HCT116 (cell line): ENCODE measurements around the gene CLASP1. TPM values are rescaled to one million over a fixed set of nuclear protein-coding genes. Genes with fewer than 3 reads are reported as not detected.

Experiments
- ATAC-seq: fragments of 200-7000 bp; cut with Tn5 transposase; 2 replicates; pipeline ENCODE4 v1.9.1; 2020; ENCODE audit warnings: mild to moderate bottlenecking, moderate library complexity
- BruUV-seq: library from RNA; stranded (reverse); fragments of 400-500 nt; replicated peaks from 2 replicates; lab custom pipeline; 2021; lab: Mats Ljungman, UMichigan
- CTCF ChIA-PET: fragments of 300-600 bp; sonication (Branson Sonifier 250); formaldehyde crosslinking; loops from one replicate; lab custom pipeline; 2021; ENCODE audit warnings: antibody characterized with exemption; lab: Charles Lee
- POLR2A ChIA-PET: fragments of 300-600, 350-600 bp; sonication (Branson Sonifier 250); formaldehyde crosslinking; loops from one replicate; lab custom pipeline; 2021; ENCODE audit warnings: antibody characterized with exemption; lab: Charles Lee
- RAD21 ChIA-PET, 2 experiments: fragments of 300-600 bp; sonication (Branson Sonifier 250); formaldehyde crosslinking; loops; one replicate each; lab custom pipeline; 2023; ENCODE audit warnings: low total read pairs in 2 of 2; ENCODE audit not compliant: uncharacterized antibody in 2 of 2, unreplicated experiment in 2 of 2, low non-redundant PET in 1 of 2; lab: Charles Lee
- DNase-seq: peaks from one replicate; pipeline ENCODE4 v3.0.0-alpha.2; 2010; ENCODE audit warnings: low read depth, low spot score
- H2AFZ ChIP-seq: fragments of 200-600 bp; shearing (Covaris generic), sonication (generic); 2 replicates; pipeline ENCODE4 v1.6.1; 2017; ENCODE audit warnings: low read depth, mixed run types, mixed read lengths, antibody characterized with exemption, low read length; ENCODE audit not compliant: poor library complexity, severe bottlenecking
- H3K27ac ChIP-seq: 2 replicates; pipeline ENCODE4 v1.5.1; 2012; ENCODE audit warnings: low read depth, low read length
- H3K27me3 ChIP-seq: fragments of 200-600 bp; sonication (generic); 2 replicates; pipeline ENCODE4 v1.6.1; 2016; ENCODE audit warnings: mixed run types, low read length, mixed read lengths; ENCODE audit not compliant: insufficient read depth
- H3K36me3 ChIP-seq, 2 experiments: fragments of 200-500 bp in 1 of 2; fragments of 200-600 bp in 1 of 2; sonication (Bioruptor generic) in 1 of 2; sonication (generic) in 1 of 2; 2 replicates each; pipeline versions ENCODE4 v1.5.1 to v1.6.1; 2014 to 2016; ENCODE audit warnings: low read length in 2 of 2, inconsistent platforms in 1 of 2, mixed read lengths in 1 of 2, mixed run types in 1 of 2; ENCODE audit not compliant: insufficient read depth in 2 of 2, control insufficient read depth in 1 of 2
- H3K4me1 ChIP-seq, 2 experiments: fragments of 200-600 bp in 1 of 2; sonication (generic) in 1 of 2; 2 replicates each; pipeline versions ENCODE4 v1.5.1 to v1.6.1; 2012 to 2017; ENCODE audit warnings: low read length in 2 of 2, inconsistent platforms in 1 of 2, mild to moderate bottlenecking in 1 of 2, mixed read lengths in 1 of 2, mixed run types in 1 of 2, moderate library complexity in 1 of 2; ENCODE audit not compliant: insufficient read depth in 2 of 2, control insufficient read depth in 1 of 2
- H3K4me2 ChIP-seq: fragments of 200-600 bp; sonication (generic); 2 replicates; pipeline ENCODE4 v1.6.1; 2017; ENCODE audit warnings: mixed run types, low read length, mixed read lengths
- H3K4me3 ChIP-seq, 2 experiments: fragments of 200-600 bp in 1 of 2; sonication (generic) in 1 of 2; replicated peaks in 1 of 2; 2 replicates each; pipeline ENCODE4 v1.5.1; 2011 to 2016; ENCODE audit warnings: low read length in 2 of 2, control low read depth in 1 of 2, low read depth in 1 of 2, mild to moderate bottlenecking in 1 of 2, mixed read lengths in 1 of 2, mixed run types in 1 of 2
- H3K79me2 ChIP-seq: fragments of 200-600 bp; sonication (generic); 2 replicates; pipeline ENCODE4 v1.6.1; 2017; ENCODE audit warnings: mild to moderate bottlenecking, mixed run types, low read length, moderate library complexity, mixed read lengths; ENCODE audit not compliant: insufficient read depth
- H3K9ac ChIP-seq: fragments of 200-600 bp; sonication (generic); 2 replicates; pipeline ENCODE4 v1.6.1; 2016; ENCODE audit warnings: low read length, mixed read lengths
- H3K9me2 ChIP-seq: fragments of 200-600 bp; sonication (generic), shearing (Covaris generic); 2 replicates; pipeline ENCODE4 v1.6.1; 2017; ENCODE audit warnings: mixed run types, mild to moderate bottlenecking, moderate library complexity; ENCODE audit not compliant: insufficient read depth
- H3K9me3 ChIP-seq, 2 experiments: fragments of 200-500 bp in 1 of 2; fragments of 200-600 bp in 1 of 2; sonication (Bioruptor generic) in 1 of 2; sonication (generic) in 1 of 2; 2 replicates each; pipeline ENCODE4 v1.6.1; 2014 to 2017; ENCODE audit warnings: low read length in 2 of 2, mixed read lengths in 2 of 2, inconsistent platforms in 1 of 2, low read depth in 1 of 2, mild to moderate bottlenecking in 1 of 2, mixed run types in 1 of 2, moderate library complexity in 1 of 2; ENCODE audit not compliant: control insufficient read depth in 1 of 2, insufficient read depth in 1 of 2
- H4K20me1 ChIP-seq: fragments of 200-600 bp; sonication (generic), shearing (Covaris generic); 2 replicates; pipeline ENCODE4 v1.6.1; 2017; ENCODE audit warnings: mixed run types, mild to moderate bottlenecking, moderate library complexity; ENCODE audit not compliant: insufficient read depth
- ELF1 ChIP-seq: IDR thresholded peaks from 2 replicates; pipeline ENCODE4 v1.6.1; 2012; ENCODE audit warnings: low read depth, borderline replicate concordance
- POLR2A ChIP-seq: IDR thresholded peaks from 2 replicates; pipeline ENCODE4 v1.7.0; 2011; ENCODE audit warnings: borderline replicate concordance; ENCODE audit not compliant: insufficient read depth, insufficient read length; ENCODE audit errors: extremely low read depth
- SIN3A ChIP-seq: IDR thresholded peaks from 2 replicates; pipeline ENCODE4 v1.6.1; 2012; ENCODE audit warnings: low read depth
- TCF7L2 ChIP-seq: IDR thresholded peaks from 2 replicates; pipeline ENCODE4 v1.7.0; 2011; ENCODE audit warnings: borderline replicate concordance, inconsistent platforms; ENCODE audit not compliant: insufficient read depth, insufficient read length; ENCODE audit errors: extremely low read depth
- intact Hi-C: fragments of 100-400 bp; cut with micrococcal nuclease; formaldehyde crosslinking; loops from 2 replicates; pipeline ENCODE4 v1.10.0; 2022
- total RNA-seq: library from RNA; stranded (reverse); gene quantifications from one replicate; pipeline ENCODE4 v1.2.1, GENCODE V29; 2021; ENCODE audit not compliant: unreplicated experiment
- TF ChIP-seq, protein P1 (sequence below), 3 experiments: fragments of 200-600 bp in 1 of 3; sonication (generic) in 1 of 3; IDR thresholded peaks in 2 of 3; conservative IDR thresholded peaks in 1 of 3; 2 replicates each; pipeline ENCODE4 v1.5.1; 2012 to 2017; ENCODE audit warnings: low read depth in 2 of 3, low read length in 2 of 3, antibody characterized with exemption in 1 of 3, borderline replicate concordance in 1 of 3, control low read depth in 1 of 3, mild to moderate bottlenecking in 1 of 3, mixed read lengths in 1 of 3, mixed run types in 1 of 3, moderate library complexity in 1 of 3; ENCODE audit not compliant: insufficient read depth in 1 of 3
- TF ChIP-seq, protein P2 (sequence below): IDR thresholded peaks from 2 replicates; pipeline ENCODE4 v1.6.1; 2012

Gene CLASP1
- total RNA-seq, 1 experiment from 2014 or later, result 41.9 TPM

DNA sequence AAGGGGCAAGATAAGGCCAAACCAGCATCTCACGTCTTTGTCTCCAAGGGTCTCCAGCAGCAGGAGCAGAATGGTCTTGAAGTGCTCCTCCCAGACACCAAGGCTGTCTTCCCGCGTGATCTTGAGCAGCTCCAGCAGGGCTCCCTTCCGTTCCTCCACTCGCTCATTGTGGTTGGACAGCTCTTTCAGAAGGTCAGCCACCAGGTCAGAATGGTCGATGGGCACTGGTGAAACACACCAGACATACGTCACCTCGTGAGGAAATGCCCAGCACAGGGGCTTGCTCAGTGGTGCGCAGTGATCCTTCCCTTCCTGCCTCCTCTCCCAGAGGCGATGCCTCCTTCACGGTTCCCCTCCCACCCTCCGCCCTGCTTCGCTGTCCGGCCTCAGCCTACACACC is 284.2 kb downstream of the CLASP1 start:
- H3K79me2 ChIP-seq, result no peaks in the 10 kb centered on the region
- H3K36me3 ChIP-seq, result peaks cover 0 to 5% of the 10 kb centered on the region in 2 experiments; a peak in 1 of 4 replicates
- H3K9me2 ChIP-seq, result no peaks in the 10 kb centered on the region
- no peak overlapping the region for H3K4me3 ChIP-seq
- H3K9ac ChIP-seq, result no peak overlapping the region
- RAD21 ChIA-PET, result no interaction called here
- intact Hi-C loops, result no loop called here
- ATAC-seq (no peak), DNase-seq (no peak)
- H3K4me1 ChIP-seq, result peaks cover 0 to 9% of the 10 kb centered on the region in 2 experiments; a peak in 1 of 4 replicates
- no peaks in the 10 kb centered on the region for H3K9me3 ChIP-seq
- CTCF ChIA-PET, result interaction anchor here (1.3 kb wide), 1 partner anchor 17 kb away, joined by 3 read pairs; no protein-coding TSS in a partner anchor
- BruUV-seq, result no TSS peak
- no peak overlapping the region for H2AFZ ChIP-seq
- no peak overlapping the region for H3K27ac ChIP-seq
- H3K27me3 ChIP-seq, result no peaks in the 10 kb centered on the region
- POLR2A ChIA-PET, result no interaction called here
- peaks cover 2% of the 10 kb centered on the region; the same call in 1 of the 2 replicates for H4K20me1 ChIP-seq
- no peak overlapping the region for H3K4me2 ChIP-seq
- TF ChIP-seq TCF7L2 (no peak), POLR2A (no peak)

DNA sequence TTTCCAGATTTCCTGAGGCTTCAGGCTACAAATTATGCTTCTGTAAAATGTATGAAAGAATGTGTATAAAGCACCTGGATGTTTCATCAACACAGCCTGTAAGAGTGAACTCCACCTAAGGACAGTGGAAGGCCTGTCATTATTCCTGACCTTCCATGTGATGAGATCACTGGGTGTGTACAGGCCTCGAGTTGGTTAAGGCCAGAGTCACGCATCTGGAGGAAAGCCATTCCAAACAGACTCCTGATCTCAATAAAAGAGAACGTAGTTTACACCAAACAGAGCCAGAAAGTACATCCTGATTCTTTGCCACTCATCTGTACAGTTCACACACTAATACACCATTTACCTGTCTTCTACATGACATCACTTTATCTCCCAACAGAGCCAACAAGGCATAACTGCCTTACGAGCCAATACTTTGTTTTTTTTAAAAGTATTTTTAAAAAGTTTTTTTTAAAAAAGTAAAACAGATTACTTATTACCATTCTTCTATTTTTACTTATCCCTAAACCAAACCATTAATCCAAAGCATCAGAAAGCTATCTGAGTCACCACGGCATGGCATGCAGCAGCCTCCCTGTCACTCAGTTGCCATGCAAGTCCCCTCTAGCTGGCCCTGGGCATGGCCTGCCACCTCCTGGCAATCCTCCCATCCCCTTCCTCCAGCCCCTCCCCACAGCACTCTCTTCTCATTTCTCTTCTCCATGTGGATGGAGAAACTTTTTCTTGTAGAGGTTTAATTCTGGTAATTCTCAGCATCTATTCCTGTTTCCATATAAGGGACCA is 285.4 kb downstream of the CLASP1 start:
- BruUV-seq, result no TSS peak
- Histone ChIP-seq H3K79me2 (no peaks in the 10 kb centered on the region), H4K20me1 (peaks cover 4% of the 10 kb centered on the region; the same call in 1 of the 2 replicates), H3K4me3 (no peak overlapping the region), H3K27ac (no peak overlapping the region), H3K9me3 (no peaks in the 10 kb centered on the region), H3K36me3 (peaks cover 0 to 5% of the 10 kb centered on the region in 2 experiments; a peak in 1 of 4 replicates), H3K9ac (no peak overlapping the region), H3K9me2 (no peaks in the 10 kb centered on the region), H3K4me2 (no peak overlapping the region), H3K4me1 (peaks cover 0 to 9% of the 10 kb centered on the region in 2 experiments; a peak in 1 of 4 replicates), H2AFZ (no peak overlapping the region), H3K27me3 (no peaks in the 10 kb centered on the region)
- ChIA-PET CTCF (interaction anchor here (1.1 kb wide), 1 partner anchor 8 kb away, joined by 6 read pairs; no protein-coding TSS in a partner anchor), POLR2A (no interaction called here), RAD21 (no interaction called here)
- no peak for ATAC-seq
- TF ChIP-seq POLR2A, result no peak
- TF ChIP-seq TCF7L2, result no peak
- TF ChIP-seq ELF1, result no peak
- no peak for TF ChIP-seq SIN3A
- TF ChIP-seq, protein P1, sequence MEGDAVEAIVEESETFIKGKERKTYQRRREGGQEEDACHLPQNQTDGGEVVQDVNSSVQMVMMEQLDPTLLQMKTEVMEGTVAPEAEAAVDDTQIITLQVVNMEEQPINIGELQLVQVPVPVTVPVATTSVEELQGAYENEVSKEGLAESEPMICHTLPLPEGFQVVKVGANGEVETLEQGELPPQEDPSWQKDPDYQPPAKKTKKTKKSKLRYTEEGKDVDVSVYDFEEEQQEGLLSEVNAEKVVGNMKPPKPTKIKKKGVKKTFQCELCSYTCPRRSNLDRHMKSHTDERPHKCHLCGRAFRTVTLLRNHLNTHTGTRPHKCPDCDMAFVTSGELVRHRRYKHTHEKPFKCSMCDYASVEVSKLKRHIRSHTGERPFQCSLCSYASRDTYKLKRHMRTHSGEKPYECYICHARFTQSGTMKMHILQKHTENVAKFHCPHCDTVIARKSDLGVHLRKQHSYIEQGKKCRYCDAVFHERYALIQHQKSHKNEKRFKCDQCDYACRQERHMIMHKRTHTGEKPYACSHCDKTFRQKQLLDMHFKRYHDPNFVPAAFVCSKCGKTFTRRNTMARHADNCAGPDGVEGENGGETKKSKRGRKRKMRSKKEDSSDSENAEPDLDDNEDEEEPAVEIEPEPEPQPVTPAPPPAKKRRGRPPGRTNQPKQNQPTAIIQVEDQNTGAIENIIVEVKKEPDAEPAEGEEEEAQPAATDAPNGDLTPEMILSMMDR (IDR thresholded peaks at IDR 0.05 in 2 of 3, conservative IDR thresholded peaks at IDR 0.05 in 1 of 3; ENCODE audit: borderline replicate concordance in 1 of 3, insufficient read depth in 1 of 3, low read depth in 2 of 3, low read length in 2 of 3), result no peak
- TF ChIP-seq, protein P2, sequence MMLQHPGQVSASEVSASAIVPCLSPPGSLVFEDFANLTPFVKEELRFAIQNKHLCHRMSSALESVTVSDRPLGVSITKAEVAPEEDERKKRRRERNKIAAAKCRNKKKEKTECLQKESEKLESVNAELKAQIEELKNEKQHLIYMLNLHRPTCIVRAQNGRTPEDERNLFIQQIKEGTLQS, result no peak
- intact Hi-C loops, result no loop called here
- DNase-seq, result no peak
